Heart left ventricle (tissue), 16 donors: Measurements from ENCODE around the gene PPP1R1C. TPM values are rescaled to one million over a fixed set of nuclear protein-coding genes. Genes with fewer than 3 reads are reported as not detected.

Experiments used
- ATAC-seq, 4 donors: fragments of 200-7000 bp; cut with Tn5 transposase; one replicate each; pipeline ENCODE4 v1.9.1; 2020 to 2022; ENCODE audit warnings: moderate library complexity in 4 of 4, mild to moderate bottlenecking in 3 of 4, moderate number of reproducible peaks in 1 of 4
- DNase-seq, 5 donors: peaks; one replicate each; pipeline ENCODE4 v3.0.0-alpha.2; 2020
- H3K27ac ChIP-seq, 12 donors: fragments of 200-600 bp; sonication (generic) in 4 of 12; one replicate each; pipeline versions ENCODE4 v1.5.0 to v1.8.0; 2016 to 2022; ENCODE audit warnings: mild to moderate bottlenecking in 2 of 12
- H3K27me3 ChIP-seq, 9 donors: fragments of 200-600 bp; sonication (generic) in 2 of 9; one replicate each; pipeline versions ENCODE4 v1.5.1 to v1.8.0; 2016 to 2022; ENCODE audit warnings: mild to moderate bottlenecking in 3 of 9
- H3K36me3 ChIP-seq, 9 donors: fragments of 200-600 bp; sonication (generic) in 2 of 9; one replicate each; pipeline versions ENCODE4 v1.5.0 to v1.8.0; 2018 to 2022; ENCODE audit warnings: mild to moderate bottlenecking in 2 of 9
- H3K4me1 ChIP-seq, 12 donors: fragments of 200-600 bp; sonication (generic) in 4 of 12; one replicate each; pipeline versions ENCODE4 v1.5.0 to v1.8.0; 2016 to 2022; ENCODE audit warnings: mild to moderate bottlenecking in 3 of 12
- H3K4me3 ChIP-seq, 12 donors: fragments of 200-600 bp; sonication (generic) in 4 of 12; one replicate each; pipeline versions ENCODE4 v1.5.0 to v1.8.0; 2017 to 2022; ENCODE audit warnings: mild to moderate bottlenecking in 9 of 12, moderate library complexity in 4 of 12
- H3K9me3 ChIP-seq, 12 donors: fragments of 200-600 bp; sonication (generic) in 4 of 12; one replicate each; pipeline versions ENCODE4 v1.5.0 to v1.8.0; 2016 to 2022; ENCODE audit warnings: mild to moderate bottlenecking in 1 of 12
- POLR2A ChIP-seq, 2 donors: fragments of 450-650 bp; IDR thresholded peaks; one replicate each; pipeline ENCODE4 v1.6.1; 2017; ENCODE audit warnings: antibody characterized with exemption in 2 of 2, mild to moderate bottlenecking in 2 of 2, moderate library complexity in 2 of 2
- WGBS, 4 donors: extraction: QIAGEN DNeasy Blood & Tissue Kit in 2 of 4; methylation state at CpG; one replicate each; pipeline versions ENCODE4 v1.1.5 to v1.1.7; 2013 to 2018; 5-methylcytosine and 5-hydroxymethylcytosine counted together
- intact Hi-C, 10 donors: fragments of 100-400 bp; cut with DNase I; formaldehyde crosslinking; loops; one replicate each; pipeline versions ENCODE4 v1.11.1 to v1.14.2; 2022
- polyA plus RNA-seq, 2 donors: library from polyadenylated mRNA; stranded (reverse); fragments of 200-250 nt; gene quantifications; one replicate each; pipeline ENCODE4 v1.2.3, GENCODE V29; 2013
- total RNA-seq, 9 donors: library from RNA; depleted of rRNA in 2 of 9; stranded (reverse); fragments of >200 nt in 2 of 9; fragmentation: NEBNext Ultra II Directional in 3 of 9; extraction: Animal tissue kit (Norgen Biotek cat#: 25700) in 3 of 9; gene quantifications; one replicate each; pipeline versions ENCODE4 v1.1.0 to v1.2.4, GENCODE V29; 2016 to 2023
- TF ChIP-seq, protein P1 (sequence below), 12 donors: fragments of 200-600 bp; sonication (generic) in 4 of 12; IDR thresholded peaks; one replicate each; pipeline versions ENCODE4 v1.5.0 to v1.8.0; 2018 to 2022; ENCODE audit warnings: antibody characterized with exemption in 12 of 12, mild to moderate bottlenecking in 5 of 12
- donor health status: ischemic (EF 13 %, LVEDD 7.1; RV severe dilation, severe dysfunction).
- donor health status: healthy with polysubstance abuse.
- donor health status: DM: no; HTN: yes; CAD: no.
- donor health status: DM: no; HTN: no; CAD: no.
- donor health status: ischemic (EF 25% LVEDD 6.9; RV normal size, moderate dysfunction).
- donor health status: ischemic (EF 25% LVEDD 5.7; RV mildly dilated, moderate dysfunction).
- donor health status: healthy.
- donor health status: DM: yes; HTN: yes; CAD: no.
- donor health status: ischemic (EF 35%, LVEDD 5.7; RV mildly dilated, moderate dysfunction).
- donor health status: nonischemic (EF 11% LVEDD 7.7; RV severe dilation, severe dysfunction).
- donor health status: DM: yes; HTN: yes; CAD: no.
- donor health status: PGD.
- donor health status: ischemic (EF 29% LVEDD 5.4; RV normal size, mild dysfunction).
- donor health status: nonischemic (EF 23%, LVEDD 6.1; RV moderate dilation, normal function).

The PPP1R1C gene
- total and polyA plus RNA-seq, 11 donors = 2.9 to 44.5 (median 21.0) TPM

DNA sequence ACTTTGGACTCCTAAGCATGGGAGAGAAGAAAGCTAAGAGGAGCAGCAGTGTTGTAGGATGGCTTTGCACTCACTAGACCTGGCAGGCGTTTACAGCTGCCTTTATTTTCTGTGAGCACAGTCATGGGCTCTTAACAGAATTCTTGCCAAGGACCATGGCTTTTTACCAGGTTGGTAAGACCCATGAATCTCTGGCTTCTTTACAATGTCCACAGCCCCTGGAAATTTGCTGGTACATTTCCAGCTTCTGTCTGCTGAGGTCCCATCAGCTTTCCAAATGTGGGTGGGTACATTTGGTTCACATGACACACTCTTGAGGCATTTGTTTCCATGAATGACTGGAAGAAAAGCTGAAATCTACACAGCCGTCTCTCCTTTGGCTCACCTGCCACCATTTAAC, 162.7 kb downstream of the PPP1R1C start:
- H3K4me3 ChIP-seq = no peak overlapping the region
- DNase-seq = no peak
- peaks cover 0 to 20% (median 2%) of the 10 kb centered on the region in 12 donors for H3K4me1 ChIP-seq
- intact Hi-C loops = no loop called here
- no peaks in the 10 kb centered on the region for H3K36me3 ChIP-seq
- peak in 2 of 4 donors; percentile 30 to 48 for ATAC-seq
- no peak for TF ChIP-seq POLR2A (IDR thresholded peaks at IDR 0.05)
- TF ChIP-seq, protein P1, sequence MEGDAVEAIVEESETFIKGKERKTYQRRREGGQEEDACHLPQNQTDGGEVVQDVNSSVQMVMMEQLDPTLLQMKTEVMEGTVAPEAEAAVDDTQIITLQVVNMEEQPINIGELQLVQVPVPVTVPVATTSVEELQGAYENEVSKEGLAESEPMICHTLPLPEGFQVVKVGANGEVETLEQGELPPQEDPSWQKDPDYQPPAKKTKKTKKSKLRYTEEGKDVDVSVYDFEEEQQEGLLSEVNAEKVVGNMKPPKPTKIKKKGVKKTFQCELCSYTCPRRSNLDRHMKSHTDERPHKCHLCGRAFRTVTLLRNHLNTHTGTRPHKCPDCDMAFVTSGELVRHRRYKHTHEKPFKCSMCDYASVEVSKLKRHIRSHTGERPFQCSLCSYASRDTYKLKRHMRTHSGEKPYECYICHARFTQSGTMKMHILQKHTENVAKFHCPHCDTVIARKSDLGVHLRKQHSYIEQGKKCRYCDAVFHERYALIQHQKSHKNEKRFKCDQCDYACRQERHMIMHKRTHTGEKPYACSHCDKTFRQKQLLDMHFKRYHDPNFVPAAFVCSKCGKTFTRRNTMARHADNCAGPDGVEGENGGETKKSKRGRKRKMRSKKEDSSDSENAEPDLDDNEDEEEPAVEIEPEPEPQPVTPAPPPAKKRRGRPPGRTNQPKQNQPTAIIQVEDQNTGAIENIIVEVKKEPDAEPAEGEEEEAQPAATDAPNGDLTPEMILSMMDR (IDR thresholded peaks at IDR 0.05) = no peak
- H3K9me3 ChIP-seq = no peaks in the 10 kb centered on the region
- no peak overlapping the region for H3K27ac ChIP-seq
- no peaks in the 10 kb centered on the region for H3K27me3 ChIP-seq
- WGBS, 4 donors = 37 to 46% (median 38%) methylated on average over 2 of the region's 2 CpGs

DNA sequence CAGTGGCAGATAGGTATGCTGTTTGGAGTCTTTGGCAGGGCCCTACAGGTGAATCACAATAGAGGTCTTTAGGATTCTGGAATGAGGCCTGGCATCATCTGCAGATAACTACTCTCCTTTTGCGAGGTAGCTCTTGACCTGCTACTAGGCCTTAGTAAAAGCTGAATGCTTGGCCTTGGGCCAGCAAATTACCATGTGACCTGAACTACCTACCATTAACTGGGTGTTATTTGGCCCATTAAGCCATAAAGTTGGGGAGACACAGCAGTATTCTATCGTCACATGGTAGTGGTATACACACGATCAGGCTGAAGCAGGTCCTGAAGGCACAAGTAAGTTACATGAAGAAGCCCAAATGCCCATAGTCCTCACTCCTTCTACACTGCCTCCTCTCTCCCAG, 178.2 kb downstream of the PPP1R1C start:
- H3K9me3 ChIP-seq = no peaks in the 10 kb centered on the region
- TF ChIP-seq, protein P1 (IDR thresholded peaks at IDR 0.05) = no peak
- no peak for TF ChIP-seq POLR2A (IDR thresholded peaks at IDR 0.05)
- peak in 1 of 4 donors; percentile 15 for ATAC-seq
- H3K27ac ChIP-seq = no peak overlapping the region
- no peaks in the 10 kb centered on the region for H3K4me1 ChIP-seq
- 81 to 100% (median 95%) methylated on average over 2 to 3 of the region's 3 CpGs for WGBS, 4 donors
- H3K27me3 ChIP-seq = no peaks in the 10 kb centered on the region
- H3K36me3 ChIP-seq = no peaks in the 10 kb centered on the region
- DNase-seq = no peak
- intact Hi-C loops = no loop called here
- H3K4me3 ChIP-seq = no peak overlapping the region

DNA sequence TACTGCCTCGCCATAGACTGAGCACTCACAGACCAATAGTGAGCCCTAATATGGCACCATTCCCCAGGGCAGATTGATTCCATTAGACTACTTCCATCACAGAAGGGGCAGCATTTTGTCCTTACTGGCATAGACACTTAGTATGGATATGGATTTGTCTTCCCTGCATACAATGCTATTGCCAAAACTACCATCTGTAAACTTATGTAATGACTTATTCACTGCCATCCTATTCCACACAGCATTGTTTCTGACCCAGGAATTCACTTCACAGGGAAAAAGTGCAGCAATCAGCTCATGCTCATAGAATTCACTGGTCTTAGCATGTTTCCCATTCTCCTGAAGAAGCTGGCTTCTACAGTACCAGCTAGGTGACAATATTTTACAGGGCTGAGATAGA, 179.0 kb downstream of the PPP1R1C start:
- no peak for DNase-seq
- TF ChIP-seq, protein P1 (IDR thresholded peaks at IDR 0.05) = no peak
- no peak for TF ChIP-seq POLR2A (IDR thresholded peaks at IDR 0.05)
- Histone ChIP-seq H3K36me3 (no peaks in the 10 kb centered on the region), H3K4me1 (no peaks in the 10 kb centered on the region), H3K4me3 (no peak overlapping the region), H3K27me3 (no peaks in the 10 kb centered on the region), H3K9me3 (no peaks in the 10 kb centered on the region), H3K27ac (no peak overlapping the region)
- no peak for ATAC-seq
- WGBS, 4 donors = 67 to 79% (median 75%) methylated on average over 1 of the region's 1 CpG
- intact Hi-C loops = no loop called here

DNA sequence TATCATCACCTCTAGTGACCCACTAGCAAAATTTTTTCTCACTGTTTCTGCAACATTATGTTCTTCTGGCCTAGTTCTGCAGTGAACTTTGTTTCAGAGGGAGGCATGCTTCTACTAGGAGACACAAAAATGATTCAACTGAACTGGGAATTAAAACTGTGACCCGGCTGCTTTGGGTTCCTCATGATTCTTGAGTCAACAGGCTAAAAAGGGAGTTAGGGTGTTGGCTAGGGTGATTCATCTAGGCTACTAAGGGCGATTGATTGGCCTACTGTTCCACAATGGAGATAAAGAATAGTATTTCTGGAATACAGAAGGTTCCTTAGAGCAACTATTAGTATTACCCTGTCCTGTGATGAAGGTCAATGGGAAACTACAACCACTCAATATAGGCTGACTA, 179.5 kb downstream of the PPP1R1C start:
- Histone ChIP-seq H3K9me3 (no peaks in the 10 kb centered on the region), H3K4me1 (no peaks in the 10 kb centered on the region), H3K4me3 (no peak overlapping the region), H3K27ac (no peak overlapping the region), H3K36me3 (no peaks in the 10 kb centered on the region), H3K27me3 (no peaks in the 10 kb centered on the region)
- ATAC-seq = no peak
- intact Hi-C loops = no loop called here
- 56 to 88% (median 84%) methylated on average over 2 of the region's 2 CpGs for WGBS, 4 donors
- no peak for TF ChIP-seq POLR2A (IDR thresholded peaks at IDR 0.05)
- TF ChIP-seq, protein P1 (IDR thresholded peaks at IDR 0.05) = no peak
- no peak for DNase-seq
